ENCODE data around the gene COG4. TPM values are rescaled to one million over a fixed set of nuclear protein-coding genes. Genes with fewer than 3 reads are reported as not detected.
"Not testable (repeated sequence)": the region's sequence is repeated elsewhere in the genome, so short reads cannot be mapped to it uniquely, and the experiment has no call there.

Gene COG4
- total and polyA plus RNA-seq, 4 experiments from 2014 or later, result 37.0 to 70.4 (median 67.7) TPM

GRCh38 chr16:70551788-70552187 is 28.4 kb upstream of the COG4 start:
- no peak overlapping the region for H3K4me3 Mint-ChIP-seq
- Histone ChIP-seq H3K36me3 (ENCODE audit: insufficient read depth, low read length) (peaks cover 74% of the 10 kb centered on the region), H3K27ac (ENCODE audit: low read depth, low read length) (no peak overlapping the region), H3K4me3 (ENCODE audit: low read length in 2 of 2) (no peak overlapping the region), H3K27me3 (ENCODE audit: insufficient read depth, low read length) (no peaks in the 10 kb centered on the region), H3K4me1 (ENCODE audit: insufficient read depth, low read length) (no peaks in the 10 kb centered on the region), H3K9me3 (ENCODE audit: control insufficient read depth in 1 of 2, low read length in 2 of 2) (no peaks in the 10 kb centered on the region)
- POLR2A ChIA-PET (ENCODE audit: partially characterized antibody), result interaction anchor here (1.0 to 2.6 kb wide), 2 partner anchors 27 to 29 kb away, joined by 4 to 6 read pairs; partner anchors contain the start of gene COG4
- H3K9me3 Mint-ChIP-seq, result no peaks in the 10 kb centered on the region
- peaks cover 4 to 28% (median 14%) of the 10 kb centered on the region in 4 donors for H3K4me1 Mint-ChIP-seq
- H3K27ac Mint-ChIP-seq, result peak overlapping the region in 1 of 7 donors; percentile 32
- no peak for DNase-seq
- intact Hi-C loops (cut with micrococcal nuclease), result no loop called here
- H3K27me3 Mint-ChIP-seq, result no peaks in the 10 kb centered on the region
- H3K36me3 Mint-ChIP-seq, result peaks cover 59 to 89% of the 10 kb centered on the region in 2 donors
- CTCF ChIA-PET (ENCODE audit: partially characterized antibody), result interaction anchor here (0.5 to 1.7 kb wide), 3 partner anchors 10 to 24 kb away, joined by 3 to 5 read pairs (median 3); no protein-coding TSS in a partner anchor

- Histone ChIP-seq H3K4me3 (ENCODE audit: low read length in 2 of 2) (no peak overlapping the region), H3K27ac (ENCODE audit: low read depth, low read length) (no peak overlapping the region), H3K4me1 (ENCODE audit: insufficient read depth, low read length) (no peaks in the 10 kb centered on the region), H3K36me3 (ENCODE audit: insufficient read depth, low read length) (peaks cover 72% of the 10 kb centered on the region), H3K9me3 (ENCODE audit: control insufficient read depth in 1 of 2, low read length in 2 of 2) (no peaks in the 10 kb centered on the region), H3K27me3 (ENCODE audit: insufficient read depth, low read length) (no peaks in the 10 kb centered on the region)
- Mint-ChIP-seq H3K4me3 (no peak overlapping the region), H3K27me3 (no peaks in the 10 kb centered on the region), H3K9me3 (no peaks in the 10 kb centered on the region), H3K27ac (peak overlapping the region in 5 of 7 donors; percentile 5 to 52 (median 23)), H3K36me3 (peaks cover 53 to 86% of the 10 kb centered on the region in 2 donors), H3K4me1 (peaks cover 4 to 28% (median 13%) of the 10 kb centered on the region in 4 donors)
- POLR2A ChIA-PET (ENCODE audit: partially characterized antibody), result no interaction called here
- intact Hi-C loops (cut with micrococcal nuclease), result no loop called here
- CTCF ChIA-PET (ENCODE audit: partially characterized antibody), result no interaction called here
- no peak for DNase-seq
These were observed 26.7 kb upstream of the COG4 start for GRCh38 chr16:70550082-70550481.

- Histone ChIP-seq H3K27ac (ENCODE audit: low read depth, low read length) (no peak overlapping the region), H3K4me1 (ENCODE audit: insufficient read depth, low read length) (no peaks in the 10 kb centered on the region), H3K36me3 (ENCODE audit: insufficient read depth, low read length) (peaks cover 70% of the 10 kb centered on the region), H3K27me3 (ENCODE audit: insufficient read depth, low read length) (no peaks in the 10 kb centered on the region), H3K9me3 (ENCODE audit: control insufficient read depth in 1 of 2, low read length in 2 of 2) (no peaks in the 10 kb centered on the region), H3K4me3 (ENCODE audit: low read length in 2 of 2) (no peak overlapping the region)
- Mint-ChIP-seq H3K36me3 (peaks cover 51 to 83% of the 10 kb centered on the region in 2 donors), H3K27ac (peak overlapping the region in 4 of 7 donors; percentile 17 to 81 (median 48)), H3K4me3 (no peak overlapping the region), H3K27me3 (no peaks in the 10 kb centered on the region), H3K4me1 (peaks cover 8 to 32% (median 14%) of the 10 kb centered on the region in 4 donors), H3K9me3 (no peaks in the 10 kb centered on the region)
- ChIA-PET POLR2A (ENCODE audit: partially characterized antibody) (interaction anchor here (0.6 kb wide), 1 partner anchor 329 kb away, joined by 3 read pairs; no protein-coding TSS in a partner anchor), CTCF (ENCODE audit: partially characterized antibody) (interaction anchor here (0.8 to 1.4 kb wide), 2 partner anchors 10 to 40 kb away, joined by 3 to 5 read pairs; no protein-coding TSS in a partner anchor)
- no peak for DNase-seq
- intact Hi-C loops (cut with micrococcal nuclease), result no loop called here
These were observed 25.6 kb upstream of the COG4 start for GRCh38 chr16:70548936-70549335.

- H3K27me3 ChIP-seq (ENCODE audit: insufficient read depth, low read length), result no peaks in the 10 kb centered on the region
- ChIA-PET CTCF (ENCODE audit: partially characterized antibody) (no interaction called here), POLR2A (ENCODE audit: partially characterized antibody) (no interaction called here)
- no peaks in the 10 kb centered on the region for H3K9me3 Mint-ChIP-seq
- H3K36me3 Mint-ChIP-seq, result peaks cover 45 to 73% of the 10 kb centered on the region in 2 donors
- intact Hi-C loops (cut with micrococcal nuclease), result no loop called here
- H3K27ac Mint-ChIP-seq, result peak overlapping the region in 2 of 7 donors; percentile 13 to 37
- peaks cover 6% of the 10 kb centered on the region for H3K4me1 ChIP-seq (ENCODE audit: insufficient read depth, low read length)
- H3K27me3 Mint-ChIP-seq, result no peaks in the 10 kb centered on the region
- H3K9me3 ChIP-seq (ENCODE audit: control insufficient read depth in 1 of 2, low read length in 2 of 2), result no peaks in the 10 kb centered on the region
- peaks cover 75% of the 10 kb centered on the region for H3K36me3 ChIP-seq (ENCODE audit: insufficient read depth, low read length)
- no peak overlapping the region for H3K4me3 Mint-ChIP-seq
- no peak for DNase-seq
- no peak overlapping the region for H3K4me3 ChIP-seq (ENCODE audit: low read length in 2 of 2)
- no peak overlapping the region for H3K27ac ChIP-seq (ENCODE audit: low read depth, low read length)
- H3K4me1 Mint-ChIP-seq, result peaks cover 4 to 18% (median 8%) of the 10 kb centered on the region in 4 donors
These were observed 21.2 kb upstream of the COG4 start for GRCh38 chr16:70544548-70544947.

GRCh38 chr16:70540994-70541393 is 17.6 kb upstream of the COG4 start:
- CTCF ChIA-PET (ENCODE audit: partially characterized antibody), result no interaction called here

GRCh38 chr16:70534971-70535370 is 11.6 kb upstream of the COG4 start:
- intact Hi-C loops (cut with micrococcal nuclease), result no loop called here
- ChIA-PET POLR2A (ENCODE audit: partially characterized antibody) (interaction anchor here (3.0 kb wide), 1 partner anchor 10 kb away, joined by 9 read pairs; no protein-coding TSS in a partner anchor), CTCF (ENCODE audit: partially characterized antibody) (no interaction called here)
- Mint-ChIP-seq H3K4me1 (peaks cover 14 to 39% (median 27%) of the 10 kb centered on the region in 4 donors), H3K27me3 (no peaks in the 10 kb centered on the region), H3K9me3 (no peaks in the 10 kb centered on the region), H3K27ac (peak overlapping the region in 1 of 7 donors; percentile 29), H3K4me3 (no peak overlapping the region), H3K36me3 (peaks cover 59 to 76% of the 10 kb centered on the region in 2 donors)
- H3K27me3 ChIP-seq (ENCODE audit: insufficient read depth, low read length), result no peaks in the 10 kb centered on the region
- no peak overlapping the region for H3K4me3 ChIP-seq (ENCODE audit: low read length in 2 of 2)
- H3K9me3 ChIP-seq (ENCODE audit: control insufficient read depth in 1 of 2, low read length in 2 of 2), result no peaks in the 10 kb centered on the region
- peaks cover 82% of the 10 kb centered on the region for H3K36me3 ChIP-seq (ENCODE audit: insufficient read depth, low read length)
- H3K4me1 ChIP-seq (ENCODE audit: insufficient read depth, low read length), result peaks cover 9% of the 10 kb centered on the region
- no peak for DNase-seq
- no peak overlapping the region for H3K27ac ChIP-seq (ENCODE audit: low read depth, low read length)

More at GRCh38 chr16:70540994-70541393, 17.6 kb upstream of the COG4 start:
- Mint-ChIP-seq H3K4me1 (peaks cover 6 to 18% (median 13%) of the 10 kb centered on the region in 4 donors), H3K9me3 (no peaks in the 10 kb centered on the region), H3K27me3 (no peaks in the 10 kb centered on the region), H3K27ac (no peak overlapping the region), H3K4me3 (no peak overlapping the region), H3K36me3 (peaks cover 49 to 73% of the 10 kb centered on the region in 2 donors)
- intact Hi-C loops (cut with micrococcal nuclease), result no loop called here
- Histone ChIP-seq H3K36me3 (ENCODE audit: insufficient read depth, low read length) (peaks cover 79% of the 10 kb centered on the region), H3K27ac (ENCODE audit: low read depth, low read length) (no peak overlapping the region), H3K27me3 (ENCODE audit: insufficient read depth, low read length) (no peaks in the 10 kb centered on the region), H3K4me1 (ENCODE audit: insufficient read depth, low read length) (peaks cover 10% of the 10 kb centered on the region), H3K9me3 (ENCODE audit: control insufficient read depth in 1 of 2, low read length in 2 of 2) (no peaks in the 10 kb centered on the region), H3K4me3 (ENCODE audit: low read length in 2 of 2) (no peak overlapping the region)
- DNase-seq, result no peak
- POLR2A ChIA-PET (ENCODE audit: partially characterized antibody), result no interaction called here

GRCh38 chr16:70529954-70530353 is 6.6 kb upstream of the COG4 start:
- H3K9me3 Mint-ChIP-seq; POLR2A ChIA-PET (ENCODE audit: partially characterized antibody); H3K27ac ChIP-seq (ENCODE audit: low read depth, low read length); intact Hi-C loops (cut with micrococcal nuclease); H3K27me3 Mint-ChIP-seq; H3K27me3 ChIP-seq (ENCODE audit: insufficient read depth, low read length); H3K4me3 ChIP-seq (ENCODE audit: low read length in 2 of 2); H3K4me3 Mint-ChIP-seq; DNase-seq; H3K9me3 ChIP-seq (ENCODE audit: control insufficient read depth in 1 of 2, low read length in 2 of 2); H3K27ac Mint-ChIP-seq: not testable (repeated sequence)
- H3K36me3 Mint-ChIP-seq, result peaks cover 50 to 73% of the 10 kb centered on the region in 2 donors
- CTCF ChIA-PET (ENCODE audit: partially characterized antibody), result interaction anchor here (0.8 to 1.4 kb wide), 4 partner anchors 9 to 123 kb away, joined by 3 to 4 read pairs (median 3); no protein-coding TSS in a partner anchor
- peaks cover 34 to 67% (median 47%) of the 10 kb centered on the region in 4 donors for H3K4me1 Mint-ChIP-seq
- peaks cover 49% of the 10 kb centered on the region for H3K4me1 ChIP-seq (ENCODE audit: insufficient read depth, low read length)
- H3K36me3 ChIP-seq (ENCODE audit: insufficient read depth, low read length), result peaks cover 66% of the 10 kb centered on the region

All from CD4-positive, alpha-beta memory T cell (primary cell).